IMR-90 (cell line): ENCODE results near the gene CEP104. TPM values are rescaled to one million over a fixed set of nuclear protein-coding genes. Genes with fewer than 3 reads are reported as not detected.

Experiments used
- microRNA-seq, 2 experiments: library from miRNA; stranded (forward) in 1 of 2; unstranded in 1 of 2; fragments of 10-50 nt in 1 of 2; fragments of <30 nt in 1 of 2; gene quantifications in 1 of 2; microRNA quantifications in 1 of 2; one replicate each; pipeline versions ENCODE3 to v1.1.0; 2013 to 2020; ENCODE audit not compliant: insufficient read depth in 1 of 2, insufficient read length in 1 of 2, unreplicated experiment in 1 of 2
- polyA plus RNA-seq, 3 experiments: library from polyadenylated mRNA; depleted of rRNA; stranded (reverse); fragments of >200 nt; gene quantifications; 2 replicates each; pipeline ENCODE4 v1.2.3, GENCODE V29; 2012; ENCODE audit warnings: low replicate concordance in 1 of 3
- small RNA-seq, 5 experiments: library from RNA; depleted of rRNA; stranded (forward); fragments of <200 nt; gene quantifications; one replicate each; pipeline ENCODE3, GENCODE V24; 2012
- total RNA-seq: library from RNA; depleted of rRNA; stranded (reverse); fragments of >200 nt; gene quantifications from 2 replicates; pipeline ENCODE4 v1.2.3, GENCODE V29; 2012; rRNA removed

CEP104 gene
- total and polyA plus RNA-seq, 2 of the 4 experiments (the other 2 are of a cell fraction), result 14.3 to 17.5 TPM

Small RNAs within 50 kb of the gene (microRNA-seq; reads per million reads assigned to microRNA genes)
- gene RN7SL574P (ENCODE audit: insufficient read depth, insufficient read length), result not detected

Small RNAs within 50 kb of the gene (small RNA-seq; reads per million reads assigned to genes)
- gene RN7SL574P, result 0 reads per million in 5 experiments

Other genes with a start within 250 kb of the CEP104 start
- 0.56 and 0.72 TPM in 2 replicates for gene MEGF6, start 245.7 kb downstream of the CEP104 start, total RNA-seq
- gene MEGF6, start 245.7 kb downstream of the CEP104 start, polyA plus RNA-seq (2012; rRNA removed), result 4.1 and 5.4 TPM in 2 replicates
- 25.3 and 25.6 TPM in 2 replicates for gene TPRG1L, start 232.2 kb downstream of the CEP104 start, total RNA-seq
- 38.1 and 39.5 TPM in 2 replicates for gene TPRG1L, start 232.2 kb downstream of the CEP104 start, polyA plus RNA-seq (2012; rRNA removed)
- gene WRAP73, start 207.1 kb downstream of the CEP104 start, total RNA-seq, result 9.2 and 10.8 TPM in 2 replicates
- gene WRAP73, start 207.1 kb downstream of the CEP104 start, polyA plus RNA-seq (2012; rRNA removed), result 23.6 and 24.4 TPM in 2 replicates
- not detected in 2 replicates for gene TP73, start 204.7 kb downstream of the CEP104 start, total RNA-seq
- gene TP73, start 204.7 kb downstream of the CEP104 start, polyA plus RNA-seq (2012; rRNA removed), result 0.10 TPM in 1 of 2 replicates, not detected in the other
- gene CCDC27, start 104.8 kb downstream of the CEP104 start, total RNA-seq, result not detected in 2 replicates
- not detected in 2 replicates for gene CCDC27, start 104.8 kb downstream of the CEP104 start, polyA plus RNA-seq (2012; rRNA removed)
- gene SMIM1, start 84.5 kb downstream of the CEP104 start, total RNA-seq, result 0.90 and 1.9 TPM in 2 replicates
- gene SMIM1, start 84.5 kb downstream of the CEP104 start, polyA plus RNA-seq (2012; rRNA removed), result 3.4 and 7.6 TPM in 2 replicates
- gene LRRC47, start 60.7 kb downstream of the CEP104 start, total RNA-seq, result 15.2 and 23.1 TPM in 2 replicates
- 19.2 and 19.7 TPM in 2 replicates for gene LRRC47, start 60.7 kb downstream of the CEP104 start, polyA plus RNA-seq (2012; rRNA removed)
- 6.7 and 7.3 TPM in 2 replicates for gene DFFB, start 265 bp upstream of the CEP104 start, total RNA-seq
- gene DFFB, start 265 bp upstream of the CEP104 start, polyA plus RNA-seq (2012; rRNA removed), result 6.5 and 8.2 TPM in 2 replicates
- 45.7 and 49.7 TPM in 2 replicates for gene C1orf174, start 43.1 kb upstream of the CEP104 start, total RNA-seq
- gene C1orf174, start 43.1 kb upstream of the CEP104 start, polyA plus RNA-seq (2012; rRNA removed), result 22.5 and 26.7 TPM in 2 replicates